Mammary epithelial cell (primary cell): ENCODE measurements around the gene TBC1D23.

Experiments used
- CTCF ChIP-seq, 2 donors: IDR thresholded peaks in 1 of 2; conservative IDR thresholded peaks in 1 of 2; 2 replicates each; pipeline ENCODE4 v1.5.1; 2011 to 2012; ENCODE audit warnings: inconsistent platforms in 2 of 2, low read length in 2 of 2, mild to moderate bottlenecking in 2 of 2, control low read depth in 1 of 2, low read depth in 1 of 2; ENCODE audit not compliant: insufficient read depth in 1 of 2; ENCODE audit errors: extremely low read depth in 1 of 2
- EZH2 ChIP-seq: IDR thresholded peaks from 2 replicates; pipeline ENCODE4 v1.6.1; 2012; ENCODE audit warnings: low read length, inconsistent platforms, borderline replicate concordance

- TF ChIP-seq EZH2 (no peak), CTCF (conservative IDR thresholded peaks at IDR 0.05 in 1 of 2, IDR thresholded peaks at IDR 0.05 in 1 of 2; ENCODE audit: extremely low read depth in 1 of 2, insufficient read depth in 1 of 2, low read depth in 1 of 2, low read length in 2 of 2) (no peak)
These were observed 34.9 kb upstream of the TBC1D23 start for GRCh38 chr3:100225883-100226282.
